HepG2 (cell line): ENCODE data around the gene HADH.

Source experiments
- FOSL1 ChIP-seq: sonication (generic); formaldehyde crosslinking; IDR thresholded peaks from 2 replicates; pipeline ENCODE4 v1.9.0; 2021; ENCODE audit warnings: missing genetic modification reagents, borderline replicate concordance
- GATAD2A ChIP-seq: IDR thresholded peaks from 2 replicates; pipeline ENCODE4 v1.6.1; 2016
- MED8 ChIP-seq: sonication (generic); formaldehyde crosslinking; IDR thresholded peaks from 2 replicates; pipeline ENCODE4 v1.8.1; 2023; ENCODE audit warnings: mild to moderate bottlenecking, missing genetic modification reagents; ENCODE audit not compliant: insufficient replicate concordance
- SMAD3 ChIP-seq: sonication (generic); formaldehyde crosslinking; IDR thresholded peaks from 2 replicates; pipeline ENCODE4 v1.4.0; 2020; ENCODE audit warnings: missing genetic modification reagents
- TOE1 ChIP-seq: sonication (generic); formaldehyde crosslinking; IDR thresholded peaks from 2 replicates; pipeline ENCODE4 v1.4.0; 2020; ENCODE audit warnings: mild to moderate bottlenecking, missing genetic modification reagents
- ZFP90 ChIP-seq: sonication (generic); formaldehyde crosslinking; IDR thresholded peaks from 2 replicates; pipeline ENCODE4 v1.8.0; 2022; ENCODE audit warnings: missing genetic modification reagents, mild to moderate bottlenecking, inconsistent platforms, borderline replicate concordance
- ZNF331 ChIP-seq: sonication (generic); formaldehyde crosslinking; IDR thresholded peaks from 2 replicates; pipeline ENCODE4 v1.4.0; 2020; ENCODE audit warnings: missing genetic modification reagents
- TF ChIP-seq, protein P1 (sequence below): sonication (generic); formaldehyde crosslinking; IDR thresholded peaks from 2 replicates; pipeline ENCODE4 v1.9.0; 2021; ENCODE audit warnings: missing genetic modification reagents, borderline replicate concordance

DNA sequence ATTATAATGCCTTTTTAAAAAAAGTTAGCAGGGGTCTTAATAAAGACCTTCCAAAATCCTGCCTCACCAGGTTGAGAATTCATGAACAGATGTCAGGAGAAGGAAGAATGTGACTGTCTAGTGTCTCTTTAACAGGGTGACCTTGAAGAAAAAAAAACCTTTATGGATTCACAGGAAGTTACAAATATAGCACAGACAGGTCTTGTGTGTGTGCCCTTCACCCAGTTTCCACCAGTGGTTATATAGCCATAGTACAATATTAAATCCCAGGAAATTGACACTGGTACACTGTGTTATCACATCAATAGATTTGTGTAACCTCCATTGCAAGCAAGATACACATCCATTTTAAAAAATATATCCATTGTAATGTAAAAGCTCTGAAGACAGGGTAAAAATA lies 43.7 kb downstream of the HADH start:
- TF ChIP-seq SMAD3 (CRISPR knock-in tag) = no peak
- no peak for TF ChIP-seq ZFP90 (CRISPR knock-in tag)
- TF ChIP-seq MED8 (CRISPR knock-in tag) = no peak
- TF ChIP-seq ZNF331 (CRISPR knock-in tag) = no peak
- TF ChIP-seq GATAD2A (CRISPR knock-in tag) = no peak
- no peak for TF ChIP-seq TOE1 (CRISPR knock-in tag)
- no peak for TF ChIP-seq FOSL1 (CRISPR knock-in tag)
- TF ChIP-seq, protein P1, sequence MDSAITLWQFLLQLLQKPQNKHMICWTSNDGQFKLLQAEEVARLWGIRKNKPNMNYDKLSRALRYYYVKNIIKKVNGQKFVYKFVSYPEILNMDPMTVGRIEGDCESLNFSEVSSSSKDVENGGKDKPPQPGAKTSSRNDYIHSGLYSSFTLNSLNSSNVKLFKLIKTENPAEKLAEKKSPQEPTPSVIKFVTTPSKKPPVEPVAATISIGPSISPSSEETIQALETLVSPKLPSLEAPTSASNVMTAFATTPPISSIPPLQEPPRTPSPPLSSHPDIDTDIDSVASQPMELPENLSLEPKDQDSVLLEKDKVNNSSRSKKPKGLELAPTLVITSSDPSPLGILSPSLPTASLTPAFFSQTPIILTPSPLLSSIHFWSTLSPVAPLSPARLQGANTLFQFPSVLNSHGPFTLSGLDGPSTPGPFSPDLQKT (CRISPR knock-in tag) = no peak
